ENCODE measurements around the gene PIK3CD.
A peak's percentile ranks its signal among the peaks of the same experiment; 100 is the strongest.

The PIK3CD gene

DNA sequence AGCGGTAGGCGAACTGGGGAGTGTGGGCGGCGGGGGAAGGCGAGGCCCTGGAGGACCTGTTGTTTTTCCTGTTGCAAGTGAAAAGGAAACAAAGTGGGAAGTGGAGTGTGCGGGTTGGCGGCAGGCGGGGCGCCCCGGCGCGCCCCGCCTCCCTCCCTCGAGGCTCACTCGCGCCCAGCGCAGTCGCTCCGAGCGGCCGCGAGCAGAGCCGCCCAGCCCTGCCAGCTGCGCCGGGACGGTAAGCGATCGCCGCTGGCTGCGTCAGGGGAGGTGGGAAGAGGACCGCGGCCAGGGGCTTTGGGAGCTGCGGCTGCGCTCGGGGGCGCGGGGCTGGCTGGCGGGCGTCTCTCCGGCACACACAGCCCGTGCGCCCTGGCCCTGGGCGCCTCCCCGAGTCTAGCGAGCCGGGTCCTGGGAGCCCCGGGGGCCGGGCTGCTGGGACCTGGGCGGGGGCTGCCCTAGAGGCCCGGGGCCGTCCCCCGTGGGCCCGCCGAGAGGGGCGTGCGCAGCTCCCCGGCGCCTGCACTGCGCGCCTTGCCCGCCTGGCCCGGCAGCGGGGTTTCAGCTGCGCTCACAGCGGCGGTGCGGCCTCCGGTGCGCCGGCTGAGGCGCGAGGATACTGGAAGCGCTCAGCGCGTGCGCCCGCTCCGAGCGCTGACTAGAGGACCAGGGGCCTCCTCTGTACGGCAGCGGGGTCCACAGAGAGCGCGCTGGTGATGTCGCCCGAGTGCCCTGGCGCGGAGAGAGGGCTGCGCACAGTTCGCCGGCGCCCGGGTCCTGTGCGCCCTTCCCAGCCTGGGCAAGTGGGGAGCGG is at the start of gene PIK3CD:
Gene PIK3CD, plus strand, starts transcription at position 167 of the 814 bp plus-strand sequence. CDS start 58,725 bp downstream, outside the sequence.
- DNase-seq (ENCODE audit: low spot score): peak; percentile 62

GRCh38 chr1:9601942-9602793 is 49.4 kb upstream of the PIK3CD start:
- no peak for DNase-seq (ENCODE audit: low spot score)

DNA sequence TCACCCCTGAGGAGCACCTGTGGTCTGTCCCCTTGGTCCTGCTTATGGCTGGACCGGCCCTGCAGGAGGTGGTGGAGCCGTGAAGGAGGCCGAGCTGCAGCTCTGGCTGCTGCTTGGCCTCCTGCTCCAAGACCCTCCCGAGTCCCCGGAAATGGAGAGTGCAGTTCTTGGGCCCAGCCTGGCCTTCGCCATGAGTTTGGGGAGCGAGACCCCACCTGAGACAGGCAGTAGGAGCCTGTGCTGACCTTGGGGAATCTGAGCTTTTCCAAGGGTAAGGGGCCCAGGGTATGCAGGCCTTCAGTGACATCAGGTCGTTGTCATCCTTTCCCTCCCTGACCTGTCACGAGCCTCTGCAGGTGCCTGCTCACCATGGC is 48.8 kb upstream of the PIK3CD start:
- no peak for DNase-seq (ENCODE audit: low spot score)

GRCh38 chr1:9603307-9603706 is 48.2 kb upstream of the PIK3CD start:
- no peak for DNase-seq (ENCODE audit: low spot score)

DNA sequence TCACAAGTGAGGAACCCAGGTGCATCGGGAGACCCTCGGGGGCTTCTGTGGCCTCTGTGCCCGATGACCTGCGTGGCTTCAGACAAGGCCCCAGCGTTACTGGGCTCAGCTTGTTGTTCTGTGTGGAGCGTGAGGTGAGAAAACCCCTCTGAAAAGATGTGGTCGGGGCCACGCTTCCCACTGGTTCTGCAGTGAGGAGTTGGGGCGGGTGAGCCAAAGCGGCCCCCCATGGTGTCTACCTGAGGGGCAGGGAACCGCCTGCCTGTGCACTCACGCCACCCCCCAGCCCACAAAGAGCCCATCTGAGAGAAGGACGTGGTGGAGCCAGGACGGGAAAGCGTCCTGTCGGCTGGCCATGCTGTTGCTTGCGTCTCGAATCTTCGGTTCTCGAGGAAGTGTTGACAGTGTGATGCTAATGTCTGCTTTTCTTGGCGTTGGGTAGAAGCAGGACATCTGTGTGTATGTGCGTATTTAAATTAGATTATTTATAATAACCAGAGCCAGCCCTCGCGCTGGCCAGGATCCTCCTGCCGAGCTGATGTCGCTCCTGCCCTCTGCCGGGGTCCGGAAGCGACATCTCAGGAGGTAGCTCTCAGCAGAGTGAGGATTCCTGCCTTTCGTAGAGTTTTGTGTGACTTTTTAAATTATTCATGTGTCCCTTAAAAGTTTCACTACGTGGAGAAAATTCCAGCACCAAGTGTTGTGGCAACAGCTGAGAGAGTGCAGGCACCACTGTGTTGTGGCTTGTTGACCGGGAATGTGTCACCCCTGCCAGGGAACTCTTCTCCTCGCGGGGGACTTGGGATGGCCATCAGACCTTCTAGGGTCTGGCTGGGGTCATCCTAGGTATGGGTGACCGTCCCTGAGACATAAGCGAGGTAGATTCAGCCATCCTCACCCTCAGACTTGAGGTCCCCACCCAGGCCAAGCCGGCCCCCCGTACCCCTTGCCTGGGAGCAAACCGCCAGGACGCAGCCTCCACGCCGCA is 47.5 kb upstream of the PIK3CD start:
- DNase-seq (ENCODE audit: low spot score): no peak

GRCh38 chr1:9604836-9605235 is 46.7 kb upstream of the PIK3CD start:
- DNase-seq (ENCODE audit: low spot score): no peak

DNA sequence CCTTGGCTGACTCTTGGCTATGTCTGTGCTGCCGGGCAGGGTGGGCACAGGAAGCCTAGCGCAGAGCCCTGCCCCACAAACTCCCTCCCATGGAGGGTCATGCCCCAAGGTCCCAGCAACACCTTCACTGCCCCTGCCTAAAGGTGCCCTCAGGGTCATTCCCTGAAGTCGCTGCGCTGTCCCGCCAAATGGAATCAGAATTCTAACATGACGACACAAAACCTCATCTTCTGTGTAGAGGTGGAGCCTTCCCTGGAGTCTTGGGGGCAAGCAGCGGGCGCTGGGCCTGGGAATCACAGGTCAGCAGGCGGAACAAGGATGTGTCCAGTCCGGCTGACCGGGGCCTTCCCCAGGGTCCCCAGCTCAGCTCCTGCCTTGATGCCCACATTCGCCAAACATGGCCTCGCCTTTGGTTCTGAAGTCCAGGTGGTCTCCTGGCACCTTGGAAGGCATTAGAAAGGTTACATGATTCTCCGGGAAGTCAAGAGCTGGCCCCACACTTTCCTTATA is 45.5 kb upstream of the PIK3CD start:
- DNase-seq (ENCODE audit: low spot score): no peak

DNA sequence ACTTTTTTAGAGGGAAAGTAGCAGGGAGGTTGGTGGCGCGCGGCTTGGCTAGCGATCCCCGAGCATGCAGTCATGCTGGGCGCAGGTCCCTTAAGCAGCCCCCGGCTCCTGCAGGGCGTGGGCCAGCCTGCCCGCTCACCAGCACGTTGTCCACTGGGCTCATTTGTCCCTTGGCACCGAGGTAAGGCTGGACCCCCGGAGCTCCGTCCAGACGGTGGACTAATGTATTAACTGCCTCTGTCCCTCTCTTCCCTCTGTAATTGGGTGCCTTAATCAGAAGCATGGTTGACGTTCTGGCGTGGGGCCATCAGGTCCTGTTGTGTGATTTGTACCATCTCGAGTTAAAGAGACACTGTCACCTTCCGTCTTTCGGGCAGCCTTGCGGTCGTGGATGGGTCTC is 45.1 kb upstream of the PIK3CD start:
- DNase-seq (ENCODE audit: low spot score): no peak

DNA sequence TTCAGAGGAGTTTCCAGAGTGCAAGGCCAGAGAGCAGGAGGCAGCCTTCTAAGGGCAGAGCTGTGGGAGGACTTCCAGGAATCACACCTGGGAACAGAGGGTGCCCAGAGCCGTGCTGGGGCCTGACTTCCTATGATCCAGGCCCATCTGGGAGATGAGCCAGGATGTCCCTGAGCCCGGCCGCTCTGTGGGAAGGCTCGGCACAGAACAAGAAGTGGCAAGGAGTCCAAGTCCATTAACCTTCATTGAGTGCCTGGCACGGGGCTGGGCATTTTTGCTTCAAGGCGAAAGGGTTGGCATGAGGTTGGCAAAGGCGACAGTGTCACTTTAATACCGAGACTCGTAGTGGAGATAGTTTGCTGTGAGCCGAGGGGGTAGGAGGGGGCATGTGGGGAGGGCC is 44.6 kb upstream of the PIK3CD start:
- DNase-seq (ENCODE audit: low spot score): no peak

GRCh38 chr1:9607352-9607751 is 44.2 kb upstream of the PIK3CD start:
- no peak for DNase-seq (ENCODE audit: low spot score)

DNA sequence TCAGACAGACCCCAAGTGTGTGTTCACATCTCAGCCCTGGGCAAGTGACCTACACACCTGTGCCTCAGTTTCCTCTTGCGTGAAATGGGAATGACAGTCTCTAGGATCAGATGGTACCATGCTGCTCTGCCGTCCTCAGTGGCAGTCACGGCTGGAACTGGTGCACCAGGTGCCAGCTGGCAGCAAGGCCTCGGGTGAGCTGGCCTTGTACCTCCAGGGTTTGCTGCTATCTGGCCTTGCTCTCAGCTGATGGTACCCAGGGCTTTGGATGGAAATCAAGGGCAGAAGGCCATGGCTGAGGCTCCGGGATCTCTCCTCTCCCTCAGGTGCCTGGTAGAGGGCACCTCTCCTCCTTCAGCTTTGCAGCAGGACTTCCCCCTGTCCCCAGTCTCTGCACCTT is 41.5 kb upstream of the PIK3CD start:
- no peak for DNase-seq (ENCODE audit: low spot score)

DNA sequence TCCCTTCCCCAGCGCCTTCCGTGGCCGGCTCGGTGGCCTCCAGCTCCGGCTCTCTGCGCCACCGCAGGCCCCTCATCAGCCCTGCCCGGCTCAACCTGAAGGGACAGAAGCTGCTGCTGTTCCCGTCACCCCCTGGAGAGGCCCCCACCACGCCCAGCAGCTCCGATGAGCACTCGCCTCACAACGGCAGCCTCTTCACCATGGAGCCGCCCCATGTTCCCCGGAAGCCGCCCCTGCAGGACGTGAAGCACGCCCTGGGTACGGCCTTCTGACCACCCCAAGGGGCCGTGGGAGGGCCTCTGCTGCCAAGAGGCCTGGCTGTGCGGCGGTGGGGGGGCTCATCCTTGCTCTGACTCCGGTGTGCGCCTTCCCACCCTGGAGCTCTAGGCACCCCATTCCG is 41.0 kb upstream of the PIK3CD start:
- DNase-seq (ENCODE audit: low spot score): no peak

GRCh38 chr1:9611716-9612115 is 39.8 kb upstream of the PIK3CD start:
- no peak for DNase-seq (ENCODE audit: low spot score)

- no peak for DNase-seq (ENCODE audit: low spot score)
Measured at GRCh38 chr1:9612162-9612845, 39.2 kb upstream of the PIK3CD start.

DNA sequence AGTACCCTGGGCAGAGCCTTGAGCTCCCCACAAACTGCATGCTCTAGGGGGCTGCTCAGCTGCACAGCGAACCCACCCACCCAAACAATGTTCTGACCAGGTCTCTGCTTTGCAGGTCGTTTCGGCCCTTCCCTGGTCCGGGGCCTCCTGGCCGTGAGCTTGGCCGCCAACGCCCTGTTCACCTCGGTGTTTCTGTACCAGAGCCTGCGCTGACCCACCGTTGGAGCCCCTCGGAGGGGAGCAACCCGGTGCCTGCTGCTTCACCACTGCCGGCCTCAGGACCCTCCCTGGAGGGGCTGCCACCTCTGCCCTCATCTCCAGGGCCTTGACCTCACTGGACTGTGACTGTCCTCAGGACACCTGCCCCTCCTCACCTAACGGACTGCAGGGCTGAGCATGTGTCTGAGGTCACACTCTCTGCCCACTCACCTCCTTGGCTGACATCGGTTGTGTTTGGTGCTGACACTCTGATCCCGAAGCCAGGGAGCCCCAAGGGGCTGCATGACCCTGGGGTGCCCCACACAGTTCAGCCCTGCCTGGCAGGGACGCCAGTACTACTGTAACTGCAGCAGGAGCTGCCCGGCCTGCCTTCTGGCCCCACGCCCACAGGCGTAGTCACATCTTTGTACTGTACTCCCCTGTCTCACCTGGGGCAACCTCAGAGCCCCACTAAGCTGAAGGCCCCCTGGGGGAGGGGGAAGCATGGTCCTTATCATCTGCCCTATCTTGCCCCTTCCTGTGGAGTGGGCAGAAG is 38.5 kb upstream of the PIK3CD start:
- DNase-seq (ENCODE audit: low spot score): no peak

DNA sequence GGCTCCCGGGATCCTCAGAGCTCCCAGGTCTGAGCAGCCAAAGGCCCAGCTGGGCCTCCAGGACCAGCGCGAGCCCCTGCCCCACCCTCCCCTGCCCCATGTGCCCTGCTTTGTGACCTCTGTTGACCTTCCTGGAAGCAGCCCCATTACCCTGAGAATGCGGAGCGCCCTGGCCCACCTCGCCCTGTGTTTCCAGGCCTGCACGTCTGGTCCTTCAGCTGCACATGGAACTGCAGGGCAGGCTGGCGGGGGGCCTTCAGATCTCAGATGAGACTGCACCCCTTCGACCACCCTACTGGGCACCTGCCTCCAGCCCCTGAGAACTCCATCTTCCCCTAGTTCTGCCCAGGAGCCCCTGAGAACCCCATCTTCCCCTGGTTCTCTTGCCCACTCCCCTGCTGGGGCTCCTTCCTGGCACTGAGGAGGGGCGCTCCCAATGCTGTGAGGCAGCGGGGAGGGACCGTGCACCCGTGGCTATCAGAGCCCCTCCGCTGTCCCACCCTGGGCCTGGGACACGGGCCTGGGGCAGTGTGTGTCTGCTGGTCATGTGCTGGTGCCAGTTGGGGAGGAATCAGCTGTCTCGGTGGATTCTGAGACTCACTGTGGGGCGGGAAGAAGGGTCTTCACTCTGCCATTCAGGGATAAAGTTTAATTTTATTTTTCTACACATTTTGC is 37.8 kb upstream of the PIK3CD start:
- no peak for DNase-seq (ENCODE audit: low spot score)

- DNase-seq (ENCODE audit: low spot score): peak; percentile 70
Measured at GRCh38 chr1:9615316-9616063, 36.0 kb upstream of the PIK3CD start.

DNA sequence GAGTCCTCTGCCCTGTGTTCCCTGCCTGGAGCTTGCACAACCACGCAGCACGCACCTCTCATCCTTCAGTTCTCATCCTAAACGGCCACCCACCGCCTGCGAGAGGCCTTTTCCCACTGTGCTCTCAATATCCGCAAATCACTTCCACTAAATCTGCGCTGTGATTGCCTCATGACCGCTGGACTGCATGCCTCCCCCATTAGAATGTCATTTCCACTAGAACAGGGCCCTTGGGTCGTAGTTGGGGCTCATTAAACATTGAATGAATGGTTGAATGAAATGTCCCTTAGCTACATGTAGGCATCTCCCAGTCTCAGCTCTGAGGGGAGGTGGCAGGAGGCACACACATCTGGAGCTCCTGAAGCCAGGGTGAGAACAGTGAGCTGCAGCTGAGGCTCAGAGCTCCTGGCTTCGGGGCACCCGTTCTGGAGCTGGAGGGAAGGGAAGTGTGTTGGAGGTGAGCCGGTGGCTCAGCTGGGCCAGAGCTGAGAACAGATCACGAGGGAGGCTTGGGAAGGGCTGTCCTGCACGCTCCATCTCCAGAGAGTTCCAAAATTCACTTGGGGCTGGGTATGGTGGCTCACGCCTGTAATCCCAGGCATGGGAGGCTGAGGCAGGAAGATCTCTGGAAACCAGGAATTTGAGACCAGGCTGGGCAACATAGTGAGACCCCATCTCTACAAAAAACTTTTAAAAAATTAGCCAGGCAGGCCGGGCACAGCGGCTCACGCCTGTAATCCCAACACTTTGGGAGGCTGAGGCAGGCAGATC is 32.4 kb upstream of the PIK3CD start:
- no peak for DNase-seq (ENCODE audit: low spot score)
